Endothelial cell (in vitro differentiated cells): ENCODE measurements around the gene GORASP1. TPM values are rescaled to one million over a fixed set of nuclear protein-coding genes. Genes with fewer than 3 reads are reported as not detected.

Source experiments
- DNase-seq: peaks from one replicate; pipeline ENCODE4 v3.0.0; 2021; ENCODE audit warnings: low spot score
- H3K27ac Mint-ChIP-seq: one replicate; pipeline ENCODE4 v1.8.0; 2021; ENCODE audit warnings: mixed read lengths, inconsistent platforms; ENCODE audit not compliant: unreplicated experiment
- H3K27me3 Mint-ChIP-seq: one replicate; pipeline ENCODE4 v1.8.0; 2021; ENCODE audit warnings: mild to moderate bottlenecking, moderate library complexity, mixed read lengths, inconsistent platforms; ENCODE audit not compliant: unreplicated experiment
- H3K36me3 Mint-ChIP-seq: one replicate; pipeline ENCODE4 v1.8.0; 2021; ENCODE audit warnings: mild to moderate bottlenecking, low read depth, mixed read lengths, inconsistent platforms; ENCODE audit not compliant: unreplicated experiment
- H3K4me1 Mint-ChIP-seq: one replicate; pipeline ENCODE4 v1.8.0; 2021; ENCODE audit warnings: mild to moderate bottlenecking, mixed read lengths, inconsistent platforms; ENCODE audit not compliant: unreplicated experiment
- H3K4me3 Mint-ChIP-seq: one replicate; pipeline ENCODE4 v1.8.0; 2021; ENCODE audit warnings: mild to moderate bottlenecking, mixed read lengths, inconsistent platforms; ENCODE audit not compliant: unreplicated experiment
- H3K9me3 Mint-ChIP-seq: one replicate; pipeline ENCODE4 v1.8.0; 2021; ENCODE audit warnings: mixed read lengths, inconsistent platforms; ENCODE audit not compliant: unreplicated experiment
- total RNA-seq: library from RNA; stranded (reverse); fragmentation: NEBNext Ultra II Directional; extraction: Animal tissue kit (Norgen Biotek cat#: 25700); gene quantifications from one replicate; pipeline ENCODE4 v1.2.1, GENCODE V29; 2021; ENCODE audit not compliant: unreplicated experiment
- TF ChIP-seq, protein P1 (sequence below): fragments of 200-600 bp; sonication (generic); IDR thresholded peaks from one replicate; pipeline ENCODE4 v1.5.0; 2021; ENCODE audit warnings: antibody characterized with exemption; ENCODE audit not compliant: unreplicated experiment

The GORASP1 gene
- total RNA-seq, 1 donor from 2014 or later, result 130 TPM

DNA sequence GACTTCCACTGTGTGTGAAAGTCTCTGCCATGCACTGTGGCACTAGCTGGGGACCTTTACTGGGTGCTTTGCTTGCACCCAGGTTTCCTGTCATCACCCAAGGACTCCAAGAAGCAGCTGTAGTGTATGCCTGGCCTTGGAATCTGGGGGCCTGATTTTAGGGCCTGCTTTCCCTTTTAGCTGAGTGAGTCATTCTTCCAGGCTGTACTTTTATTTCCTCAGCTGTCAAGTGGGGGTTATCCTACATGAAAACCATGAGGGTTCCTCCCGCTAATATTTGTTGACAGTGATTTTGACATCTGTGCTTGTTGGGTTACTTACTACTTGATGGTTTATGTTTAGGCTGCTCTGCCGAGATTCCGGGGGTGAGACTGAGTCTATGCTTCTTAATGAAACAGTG, 18.5 kb downstream of the GORASP1 start:
- no peak for DNase-seq
- TF ChIP-seq, protein P1, sequence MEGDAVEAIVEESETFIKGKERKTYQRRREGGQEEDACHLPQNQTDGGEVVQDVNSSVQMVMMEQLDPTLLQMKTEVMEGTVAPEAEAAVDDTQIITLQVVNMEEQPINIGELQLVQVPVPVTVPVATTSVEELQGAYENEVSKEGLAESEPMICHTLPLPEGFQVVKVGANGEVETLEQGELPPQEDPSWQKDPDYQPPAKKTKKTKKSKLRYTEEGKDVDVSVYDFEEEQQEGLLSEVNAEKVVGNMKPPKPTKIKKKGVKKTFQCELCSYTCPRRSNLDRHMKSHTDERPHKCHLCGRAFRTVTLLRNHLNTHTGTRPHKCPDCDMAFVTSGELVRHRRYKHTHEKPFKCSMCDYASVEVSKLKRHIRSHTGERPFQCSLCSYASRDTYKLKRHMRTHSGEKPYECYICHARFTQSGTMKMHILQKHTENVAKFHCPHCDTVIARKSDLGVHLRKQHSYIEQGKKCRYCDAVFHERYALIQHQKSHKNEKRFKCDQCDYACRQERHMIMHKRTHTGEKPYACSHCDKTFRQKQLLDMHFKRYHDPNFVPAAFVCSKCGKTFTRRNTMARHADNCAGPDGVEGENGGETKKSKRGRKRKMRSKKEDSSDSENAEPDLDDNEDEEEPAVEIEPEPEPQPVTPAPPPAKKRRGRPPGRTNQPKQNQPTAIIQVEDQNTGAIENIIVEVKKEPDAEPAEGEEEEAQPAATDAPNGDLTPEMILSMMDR, result no peak
- Mint-ChIP-seq H3K27me3 (no peaks in the 10 kb centered on the region), H3K4me3 (no peak overlapping the region), H3K36me3 (peaks cover 29% of the 10 kb centered on the region), H3K9me3 (no peaks in the 10 kb centered on the region), H3K4me1 (peaks cover 3% of the 10 kb centered on the region), H3K27ac (no peak overlapping the region)

DNA sequence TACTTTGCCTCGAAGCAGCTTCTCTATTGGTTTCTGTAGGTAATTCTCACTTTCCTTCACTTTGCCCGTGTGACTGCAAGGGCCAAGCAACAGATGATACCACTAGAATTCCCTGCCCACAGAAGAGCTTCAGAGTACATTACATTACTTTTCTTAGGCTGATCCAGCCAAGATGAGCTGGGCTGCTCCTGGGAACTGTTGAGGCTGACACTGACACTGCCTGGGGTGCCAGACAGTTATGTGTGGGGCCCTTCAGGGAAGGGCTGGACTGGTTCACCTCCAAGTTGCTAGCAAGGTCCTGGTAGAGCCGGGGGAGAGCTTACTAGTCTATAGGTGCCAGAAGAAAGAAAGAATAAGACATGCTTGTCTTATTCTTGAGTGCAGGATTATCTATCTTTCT, 19.0 kb downstream of the GORASP1 start:
- H3K4me1 Mint-ChIP-seq, result no peaks in the 10 kb centered on the region
- H3K36me3 Mint-ChIP-seq, result peaks cover 26% of the 10 kb centered on the region
- H3K9me3 Mint-ChIP-seq, result no peaks in the 10 kb centered on the region
- H3K27me3 Mint-ChIP-seq, result no peaks in the 10 kb centered on the region
- H3K4me3 Mint-ChIP-seq, result no peak overlapping the region
- no peak for DNase-seq
- peak overlapping the region; percentile 22 for H3K27ac Mint-ChIP-seq
- TF ChIP-seq, protein P1, result no peak

DNA sequence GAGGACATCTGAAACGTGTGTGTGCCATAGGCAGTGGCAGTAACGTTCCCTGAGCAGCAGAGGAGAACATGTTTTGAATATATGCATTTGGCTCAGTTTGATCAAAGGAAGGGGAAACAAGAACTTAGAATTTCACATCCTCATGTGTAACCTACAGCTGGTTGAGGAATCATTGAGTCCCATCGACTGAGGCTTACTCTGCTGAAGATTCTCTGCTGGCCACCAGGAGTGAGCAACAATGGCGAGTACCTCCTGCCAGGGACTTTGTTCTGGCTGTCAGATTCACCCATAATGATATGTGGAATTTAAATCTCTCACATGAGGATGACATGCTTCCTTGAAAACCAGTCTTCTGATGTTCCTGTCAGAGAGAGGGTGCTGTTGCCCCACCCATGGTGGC, 21.3 kb downstream of the GORASP1 start:
- H3K27ac Mint-ChIP-seq, result no peak overlapping the region
- H3K9me3 Mint-ChIP-seq, result no peaks in the 10 kb centered on the region
- H3K36me3 Mint-ChIP-seq, result peaks cover 35% of the 10 kb centered on the region
- no peak overlapping the region for H3K4me3 Mint-ChIP-seq
- no peaks in the 10 kb centered on the region for H3K27me3 Mint-ChIP-seq
- DNase-seq, result no peak
- TF ChIP-seq, protein P1, result no peak
- peaks cover 19% of the 10 kb centered on the region for H3K4me1 Mint-ChIP-seq

DNA sequence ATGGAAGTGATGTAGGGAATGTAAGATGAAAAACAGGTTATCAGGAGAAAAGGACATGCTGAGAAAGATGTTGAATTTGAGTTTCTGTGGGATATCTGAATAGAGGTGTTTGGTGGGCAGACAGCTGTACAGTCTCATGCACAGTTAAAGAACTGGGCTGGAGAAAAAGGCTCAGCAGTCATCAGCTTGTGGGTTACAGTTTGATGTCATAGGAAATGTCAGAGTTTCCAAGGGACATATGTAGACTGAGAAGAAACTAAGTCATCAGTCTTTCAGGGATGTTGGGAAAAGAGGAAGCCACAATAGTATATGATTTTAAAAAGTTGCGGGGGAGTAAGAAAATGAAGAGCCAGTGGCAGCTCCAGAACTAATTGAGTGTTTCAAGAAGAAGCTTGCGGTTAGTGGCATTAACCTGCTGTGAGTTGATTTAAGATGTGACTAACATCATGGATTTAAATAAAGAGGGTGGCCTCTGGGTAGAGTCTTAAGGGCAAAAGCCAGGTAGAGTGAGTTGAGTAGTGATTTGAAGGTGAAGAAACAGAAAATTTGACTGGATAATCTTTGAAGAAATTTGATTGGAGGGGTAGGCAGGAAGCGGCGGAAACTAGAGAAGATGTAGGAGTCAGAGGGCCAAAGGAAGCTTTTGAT, 24.6 kb downstream of the GORASP1 start:
- Mint-ChIP-seq H3K36me3 (peaks cover 28% of the 10 kb centered on the region), H3K4me1 (peaks cover 33% of the 10 kb centered on the region), H3K27me3 (no peaks in the 10 kb centered on the region), H3K4me3 (peak overlapping the region; percentile 49), H3K27ac (peak overlapping the region; percentile 25), H3K9me3 (no peaks in the 10 kb centered on the region)
- DNase-seq, result no peak
- TF ChIP-seq, protein P1, result no peak

DNA sequence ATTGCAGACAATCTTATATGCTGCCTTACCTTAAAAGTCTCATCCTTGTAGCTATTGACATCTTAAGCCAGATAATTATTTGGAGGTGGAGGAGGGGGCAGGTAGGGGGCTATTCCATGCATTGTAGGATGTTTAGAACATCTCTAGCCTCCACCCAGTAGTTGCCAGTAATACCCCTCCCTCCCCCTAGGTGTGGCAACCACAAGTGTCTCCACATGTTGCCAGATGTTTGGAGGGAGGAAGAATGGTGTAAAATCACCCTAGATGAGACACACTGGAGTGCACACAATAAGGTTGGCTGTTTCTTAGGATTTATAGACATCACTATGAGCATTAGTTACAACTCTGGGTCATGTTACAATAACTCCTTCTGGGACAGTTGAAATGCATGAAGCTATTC, 27.4 kb downstream of the GORASP1 start:
- H3K9me3 Mint-ChIP-seq, result no peaks in the 10 kb centered on the region
- TF ChIP-seq, protein P1, result no peak
- H3K4me3 Mint-ChIP-seq, result no peak overlapping the region
- no peak for DNase-seq
- H3K4me1 Mint-ChIP-seq, result peaks cover 33% of the 10 kb centered on the region
- peak overlapping the region; percentile 95 for H3K27ac Mint-ChIP-seq
- peaks cover 27% of the 10 kb centered on the region for H3K36me3 Mint-ChIP-seq
- no peaks in the 10 kb centered on the region for H3K27me3 Mint-ChIP-seq
